ENCODE data around the gene PLCXD1.
"Not testable (repeated sequence)": the region's sequence is repeated elsewhere in the genome, so short reads cannot be mapped to it uniquely, and the experiment has no call there.

PLCXD1 gene

DNA sequence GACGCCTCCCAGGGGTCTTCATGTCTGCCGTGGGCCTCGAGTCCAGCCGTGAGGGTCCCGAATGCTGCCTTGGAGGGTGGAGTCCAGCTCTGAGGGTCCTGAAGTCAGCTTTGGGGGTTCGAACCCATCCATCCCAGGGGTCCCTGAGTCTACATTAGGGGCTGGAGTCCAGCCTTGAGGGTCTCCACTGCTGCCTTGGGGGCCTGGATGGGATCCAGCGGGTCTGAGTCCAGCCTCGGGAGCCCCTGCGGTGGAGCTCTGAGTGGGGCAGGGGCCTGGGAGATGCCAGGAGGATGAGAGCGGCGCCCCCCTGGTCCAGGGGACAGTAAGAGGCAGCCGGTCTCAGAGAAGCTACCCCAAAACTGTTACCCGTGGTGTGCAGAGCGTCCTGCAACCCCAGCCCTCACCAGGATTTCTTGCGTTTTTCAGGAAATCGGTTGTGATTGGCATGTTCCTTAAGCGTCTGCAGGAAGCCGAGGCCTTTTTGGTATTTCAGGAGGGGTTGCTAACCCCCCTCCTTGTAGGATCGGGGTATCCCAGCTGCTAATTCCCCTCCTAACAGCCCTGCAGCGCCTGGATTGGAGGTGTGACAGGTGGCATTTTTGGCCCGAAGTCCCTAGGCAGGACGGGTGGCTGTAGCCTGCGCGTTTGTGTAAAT is 39.1 kb downstream of the PLCXD1 start:
- no peak for DNase-seq (ENCODE audit: low read depth)

DNA sequence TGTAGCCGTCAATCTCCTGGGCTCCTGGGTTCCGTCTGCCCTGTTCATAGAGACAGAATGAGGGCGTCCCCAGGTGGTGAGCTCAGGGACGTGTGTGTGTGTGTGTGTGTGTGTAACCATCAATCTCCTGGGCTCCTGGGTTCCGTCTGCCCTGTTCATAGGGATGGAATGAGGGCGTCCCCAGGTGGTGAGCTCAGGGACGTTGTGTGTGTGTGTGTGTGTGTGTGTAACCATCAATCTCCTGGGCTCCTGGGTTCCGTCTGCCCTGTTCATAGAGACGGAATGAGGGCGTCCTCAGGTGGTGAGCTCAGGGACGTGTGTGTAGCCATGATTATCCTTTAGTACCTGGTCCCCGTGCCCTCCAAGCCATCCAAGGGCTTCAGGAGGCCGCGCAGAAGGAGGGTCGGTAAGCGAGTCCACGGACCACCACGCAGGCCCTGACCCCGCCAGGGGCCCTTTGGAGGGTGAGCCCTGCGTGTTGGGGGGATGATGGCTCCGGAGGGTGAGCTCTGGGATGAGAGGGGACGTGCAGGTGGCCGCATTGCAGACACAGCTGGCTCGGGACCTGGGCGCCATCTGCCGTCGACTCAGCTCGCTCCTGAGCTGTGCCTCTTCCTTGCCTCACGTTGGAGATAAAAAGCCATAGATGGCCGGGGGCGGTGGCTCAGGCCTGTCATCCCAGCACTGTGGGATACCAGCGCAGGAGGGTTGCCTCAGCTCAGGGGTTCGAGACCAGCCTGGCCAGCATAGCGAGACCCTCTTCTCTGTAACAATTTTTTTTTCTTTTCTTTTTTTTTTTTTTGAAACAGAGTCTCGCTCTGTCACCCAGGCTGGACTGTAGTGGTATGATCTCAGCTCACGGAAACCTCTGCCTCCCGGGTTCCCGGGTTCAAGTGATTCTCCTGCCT is 42.8 kb downstream of the PLCXD1 start:
- DNase-seq (ENCODE audit: low read depth): peak; percentile 70
- H3K4me3 ChIP-seq (ENCODE audit: low read depth, low read length): no peak overlapping the region
- in situ Hi-C loops (cut with HindIII; ENCODE audit: low sequenced_read_pairs): no loop called here
- TF ChIP-seq CTCF (IDR thresholded peaks at IDR 0.05; ENCODE audit: low read depth, low read length, missing control alignments): no peak

More for the DNA sequence above, 39.1 kb downstream of the PLCXD1 start:
- in situ Hi-C loops (cut with HindIII; ENCODE audit: low sequenced_read_pairs): no loop called here
- H3K4me3 ChIP-seq (ENCODE audit: low read depth, low read length): peak overlapping the region; percentile 99
- TF ChIP-seq CTCF (IDR thresholded peaks at IDR 0.05; ENCODE audit: low read depth, low read length, missing control alignments): no peak

GRCh38 chrX:324664-325063 is 43.5 kb downstream of the PLCXD1 start:
- in situ Hi-C loops (cut with HindIII; ENCODE audit: low sequenced_read_pairs); DNase-seq (ENCODE audit: low read depth); H3K4me3 ChIP-seq (ENCODE audit: low read depth, low read length): not testable (repeated sequence)

DNA sequence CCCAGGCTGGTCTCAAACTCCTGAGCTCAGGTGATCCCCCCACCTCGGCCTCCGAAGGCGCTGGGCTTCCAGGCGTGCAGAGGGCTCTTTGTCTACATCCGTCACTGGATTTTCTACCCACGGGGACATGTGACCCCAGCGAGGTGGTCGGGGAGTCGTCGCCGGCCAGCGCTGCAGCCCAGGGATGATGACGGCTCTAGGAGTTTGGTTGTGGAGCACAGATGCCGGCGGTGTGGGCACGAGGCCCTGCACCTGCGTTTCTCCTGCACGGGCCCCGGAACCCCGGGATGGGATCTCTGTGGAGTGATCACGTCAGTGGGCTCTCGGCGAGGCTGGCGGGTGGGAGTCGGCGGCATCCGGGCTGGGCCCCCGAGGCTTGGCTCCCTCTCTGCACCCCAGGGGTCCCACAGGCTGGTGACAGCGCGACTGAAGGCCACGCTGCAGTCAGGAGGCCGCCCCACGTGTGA is 46.5 kb downstream of the PLCXD1 start:
- H3K4me3 ChIP-seq (ENCODE audit: low read depth, low read length): no peak overlapping the region
- in situ Hi-C loops (cut with HindIII; ENCODE audit: low sequenced_read_pairs): no loop called here
- TF ChIP-seq CTCF (IDR thresholded peaks at IDR 0.05; ENCODE audit: low read depth, low read length, missing control alignments): no peak
- DNase-seq (ENCODE audit: low read depth): no peak

DNA sequence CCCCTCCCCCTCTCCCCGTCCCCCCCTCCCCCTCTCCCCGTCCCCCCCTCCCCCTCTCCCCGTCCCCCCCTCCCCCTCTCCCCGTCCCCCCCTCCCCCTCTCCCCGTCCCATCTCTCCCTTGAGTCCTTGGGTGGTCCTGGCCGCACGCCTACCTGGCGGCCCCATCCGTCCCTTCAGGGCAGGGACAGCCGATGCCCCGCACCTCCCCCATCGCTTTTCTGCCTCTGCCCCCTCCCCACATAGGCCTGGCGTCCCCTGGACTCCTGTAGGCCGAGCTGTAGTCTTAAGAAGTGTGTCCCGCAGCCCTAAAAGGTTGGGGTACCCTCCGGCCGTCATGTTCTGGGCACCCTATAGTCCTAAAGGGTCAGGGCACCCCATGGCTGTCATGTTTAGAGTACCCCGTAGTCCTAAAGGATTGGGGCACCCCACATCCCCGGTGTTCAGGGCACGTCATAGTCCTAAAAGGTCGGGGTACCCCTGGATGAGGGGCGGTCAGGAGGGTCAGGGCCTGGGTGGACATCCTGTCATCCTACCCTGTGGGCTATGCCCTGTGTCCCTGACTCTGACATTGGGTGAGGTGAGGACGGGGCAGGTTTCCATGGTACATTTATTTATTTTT is 48.2 kb downstream of the PLCXD1 start:
- no peak for DNase-seq (ENCODE audit: low read depth)
- in situ Hi-C loops (cut with HindIII; ENCODE audit: low sequenced_read_pairs): no loop called here
- H3K4me3 ChIP-seq (ENCODE audit: low read depth, low read length): no peak overlapping the region
- no peak for TF ChIP-seq CTCF (IDR thresholded peaks at IDR 0.05; ENCODE audit: low read depth, low read length, missing control alignments)

DNA sequence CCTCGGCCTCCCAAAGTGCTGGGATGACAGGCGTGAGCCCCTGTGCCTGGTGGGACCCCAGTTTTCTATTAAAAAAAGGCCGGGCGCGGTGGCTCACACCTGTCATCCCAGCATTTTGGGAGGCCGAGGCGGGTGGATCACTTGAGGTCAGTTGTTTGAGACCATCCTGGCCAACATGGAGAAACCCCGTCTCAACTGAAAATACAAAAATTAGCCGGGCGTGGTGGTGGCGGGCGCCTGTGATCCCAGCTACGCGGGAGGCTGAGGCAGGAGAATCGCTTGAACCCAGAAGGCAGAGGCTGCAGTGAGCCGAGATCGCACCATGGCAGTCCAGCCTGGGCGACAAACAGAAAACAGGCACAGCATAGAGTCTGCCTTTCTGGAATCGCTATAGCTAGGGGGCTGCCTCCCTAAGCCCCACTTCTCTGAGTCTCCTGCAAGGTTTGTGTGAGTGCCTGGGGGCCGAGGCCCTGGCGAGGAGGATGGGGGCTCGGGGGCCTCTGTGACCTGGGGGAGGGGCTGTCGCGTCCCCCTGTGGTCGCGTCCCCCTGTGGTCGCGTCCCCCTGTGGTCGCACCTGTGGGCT is 49.1 kb downstream of the PLCXD1 start:
- not testable (repeated sequence) for H3K4me3 ChIP-seq (ENCODE audit: low read depth, low read length); DNase-seq (ENCODE audit: low read depth)

GRCh38 chrX:330726-331150 is 49.6 kb downstream of the PLCXD1 start:
- DNase-seq (ENCODE audit: low read depth): no peak
- no peak for TF ChIP-seq CTCF (IDR thresholded peaks at IDR 0.05; ENCODE audit: low read depth, low read length, missing control alignments)
- H3K4me3 ChIP-seq (ENCODE audit: low read depth, low read length): no peak overlapping the region
- in situ Hi-C loops (cut with HindIII; ENCODE audit: low sequenced_read_pairs): no loop called here

More for the DNA sequence above, 49.1 kb downstream of the PLCXD1 start:
- in situ Hi-C loops (cut with HindIII; ENCODE audit: low sequenced_read_pairs): not testable (repeated sequence)

Measured in astrocyte of the cerebellum (primary cell).